ENCODE results near the gene C5orf46. TPM values are rescaled to one million over a fixed set of nuclear protein-coding genes. Genes with fewer than 3 reads are reported as not detected.

Gene C5orf46
- total RNA-seq, 6 experiments from 2014 or later = not detected

DNA sequence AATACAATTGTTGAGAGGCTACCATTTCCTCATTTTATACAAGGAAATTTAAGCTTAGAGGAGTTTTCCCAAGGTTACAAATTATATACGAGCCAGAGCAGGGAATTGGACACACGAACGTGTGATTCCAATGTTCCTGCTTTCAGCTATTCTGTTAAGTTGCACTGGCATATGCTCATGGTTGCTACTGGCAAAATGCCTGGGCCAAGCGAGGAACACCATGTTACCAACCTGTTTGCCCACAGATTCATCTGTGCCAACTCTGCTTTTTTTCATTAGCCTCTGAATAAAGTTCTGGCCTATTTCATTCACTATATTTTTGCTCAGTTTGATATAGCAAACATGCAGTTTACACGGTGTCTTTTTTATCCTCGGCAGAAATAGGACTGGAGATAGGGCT, 5.1 kb upstream of the C5orf46 start:
- Mint-ChIP-seq H3K9me3 (peaks cover 18% of the 10 kb centered on the region), H3K4me1 (ENCODE audit: low read depth) (no peaks in the 10 kb centered on the region), H3K4me3 (no peak overlapping the region), H3K27ac (no peak overlapping the region), H3K27me3 (ENCODE audit: insufficient read depth) (no peaks in the 10 kb centered on the region), H3K36me3 (ENCODE audit: low read depth) (peaks cover 5% of the 10 kb centered on the region; the same call in 1 of the 2 replicates)
- no peak for DNase-seq
- TF ChIP-seq, protein P1, sequence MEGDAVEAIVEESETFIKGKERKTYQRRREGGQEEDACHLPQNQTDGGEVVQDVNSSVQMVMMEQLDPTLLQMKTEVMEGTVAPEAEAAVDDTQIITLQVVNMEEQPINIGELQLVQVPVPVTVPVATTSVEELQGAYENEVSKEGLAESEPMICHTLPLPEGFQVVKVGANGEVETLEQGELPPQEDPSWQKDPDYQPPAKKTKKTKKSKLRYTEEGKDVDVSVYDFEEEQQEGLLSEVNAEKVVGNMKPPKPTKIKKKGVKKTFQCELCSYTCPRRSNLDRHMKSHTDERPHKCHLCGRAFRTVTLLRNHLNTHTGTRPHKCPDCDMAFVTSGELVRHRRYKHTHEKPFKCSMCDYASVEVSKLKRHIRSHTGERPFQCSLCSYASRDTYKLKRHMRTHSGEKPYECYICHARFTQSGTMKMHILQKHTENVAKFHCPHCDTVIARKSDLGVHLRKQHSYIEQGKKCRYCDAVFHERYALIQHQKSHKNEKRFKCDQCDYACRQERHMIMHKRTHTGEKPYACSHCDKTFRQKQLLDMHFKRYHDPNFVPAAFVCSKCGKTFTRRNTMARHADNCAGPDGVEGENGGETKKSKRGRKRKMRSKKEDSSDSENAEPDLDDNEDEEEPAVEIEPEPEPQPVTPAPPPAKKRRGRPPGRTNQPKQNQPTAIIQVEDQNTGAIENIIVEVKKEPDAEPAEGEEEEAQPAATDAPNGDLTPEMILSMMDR (IDR thresholded peaks at IDR 0.05) = no peak

DNA sequence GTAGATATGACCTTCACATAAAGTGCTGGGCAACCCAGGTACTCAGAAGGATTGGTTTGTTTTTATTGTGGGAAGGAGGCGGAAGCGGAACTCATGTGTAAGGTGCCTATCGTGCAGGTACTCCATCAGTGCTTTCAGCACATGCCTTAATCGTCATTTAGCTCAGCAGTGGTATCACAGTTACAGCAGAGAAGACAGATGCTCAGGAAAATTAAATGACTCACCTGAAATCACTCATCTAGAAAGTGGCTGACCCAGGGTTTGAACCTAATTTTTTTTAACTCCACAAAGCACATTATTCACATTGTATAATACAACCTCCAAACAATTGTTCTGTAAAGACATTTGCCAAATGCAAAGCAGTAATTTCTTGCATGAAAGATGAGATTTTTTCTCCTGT, 2.2 kb downstream of the C5orf46 start:
- H3K4me1 Mint-ChIP-seq (ENCODE audit: low read depth) = no peaks in the 10 kb centered on the region
- H3K27ac Mint-ChIP-seq = no peak overlapping the region
- TF ChIP-seq, protein P1 (IDR thresholded peaks at IDR 0.05) = no peak
- no peak overlapping the region for H3K4me3 Mint-ChIP-seq
- H3K27me3 Mint-ChIP-seq (ENCODE audit: insufficient read depth) = no peaks in the 10 kb centered on the region
- no peak for DNase-seq
- H3K9me3 Mint-ChIP-seq = peaks cover 18% of the 10 kb centered on the region
- peaks cover 5% of the 10 kb centered on the region; the same call in 1 of the 2 replicates for H3K36me3 Mint-ChIP-seq (ENCODE audit: low read depth)

DNA sequence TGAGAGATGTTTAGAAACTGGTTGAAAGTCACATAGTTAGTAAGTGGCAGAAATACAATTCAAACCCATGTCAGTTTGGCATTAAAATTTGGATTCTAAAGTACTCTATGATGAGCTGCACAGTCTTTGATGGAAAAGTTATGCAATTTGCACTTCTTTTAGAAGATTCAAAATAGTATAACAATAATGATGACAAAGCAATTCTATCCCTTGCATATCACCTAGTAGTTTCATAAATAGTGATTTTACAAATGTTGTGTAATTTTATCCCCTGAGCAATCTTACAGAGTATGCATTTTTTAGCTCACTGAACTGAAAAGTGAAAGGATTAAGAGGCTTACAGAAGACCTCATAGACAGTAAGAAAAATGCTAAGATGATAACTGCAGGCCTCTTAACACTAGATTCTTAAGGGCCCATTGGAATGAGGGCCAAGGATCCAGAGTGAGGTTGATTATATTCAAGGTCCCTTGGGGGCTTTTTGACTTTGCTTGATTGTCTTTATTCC, 3.7 kb downstream of the C5orf46 start:
- no peaks in the 10 kb centered on the region for H3K4me1 Mint-ChIP-seq (ENCODE audit: low read depth)
- H3K27ac Mint-ChIP-seq = no peak overlapping the region
- H3K9me3 Mint-ChIP-seq = peaks cover 12% of the 10 kb centered on the region
- TF ChIP-seq, protein P1 (IDR thresholded peaks at IDR 0.05) = no peak
- H3K27me3 Mint-ChIP-seq (ENCODE audit: insufficient read depth) = no peaks in the 10 kb centered on the region
- no peak overlapping the region for H3K4me3 Mint-ChIP-seq
- no peak for DNase-seq
- H3K36me3 Mint-ChIP-seq (ENCODE audit: low read depth) = no peaks in the 10 kb centered on the region

DNA sequence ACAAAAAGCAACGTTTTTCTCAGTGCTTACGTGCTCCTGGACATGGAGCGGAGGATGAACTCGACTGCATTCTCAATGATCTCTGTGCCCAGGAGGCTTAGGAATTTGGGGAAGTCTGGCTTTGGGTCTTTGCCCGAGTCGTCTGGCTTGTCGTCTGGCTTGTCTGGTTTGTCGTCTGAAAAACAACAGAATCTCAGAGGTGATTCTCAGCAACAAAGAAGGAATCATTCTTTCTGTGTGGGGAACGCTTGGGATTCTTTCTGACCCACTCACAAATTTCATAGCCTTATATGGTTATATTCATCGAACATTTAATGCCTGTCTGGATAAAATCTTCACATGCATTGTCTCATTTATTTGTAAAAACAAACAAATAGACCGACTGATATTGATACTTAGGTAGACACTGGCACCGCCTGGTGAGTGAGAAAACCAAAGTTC, 4.7 kb downstream of the C5orf46 start:
- TF ChIP-seq, protein P1 (IDR thresholded peaks at IDR 0.05) = no peak
- Mint-ChIP-seq H3K4me1 (ENCODE audit: low read depth) (no peaks in the 10 kb centered on the region), H3K4me3 (no peak overlapping the region), H3K9me3 (peaks cover 11% of the 10 kb centered on the region), H3K27ac (no peak overlapping the region), H3K27me3 (ENCODE audit: insufficient read depth) (no peaks in the 10 kb centered on the region), H3K36me3 (ENCODE audit: low read depth) (no peaks in the 10 kb centered on the region)
- DNase-seq = no peak

DNA sequence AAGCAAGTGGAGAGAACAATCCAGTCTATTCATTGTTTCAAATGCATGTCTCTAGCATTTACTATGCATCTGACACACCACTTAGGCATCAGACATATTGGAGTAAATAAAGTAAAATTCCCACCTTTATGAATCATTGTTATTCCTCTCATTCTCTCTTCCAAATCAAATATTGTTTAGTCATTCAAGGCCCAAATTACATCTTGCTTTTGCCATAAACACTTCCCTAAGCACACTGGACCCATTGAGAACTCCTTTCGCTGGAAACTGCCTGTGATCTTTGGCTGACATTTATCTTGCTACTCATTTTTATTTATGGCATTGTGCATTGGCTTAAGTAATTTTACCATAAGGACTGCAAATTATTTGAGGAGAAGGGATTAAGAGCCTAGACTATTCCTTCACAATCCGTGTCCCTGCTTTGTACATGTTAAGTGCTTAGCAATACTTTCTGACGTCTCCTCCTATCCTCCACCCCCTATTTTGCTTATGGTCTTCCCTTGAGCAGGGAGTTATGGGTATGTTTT, 7.4 kb downstream of the C5orf46 start:
- no peaks in the 10 kb centered on the region for H3K27me3 Mint-ChIP-seq (ENCODE audit: insufficient read depth)
- no peaks in the 10 kb centered on the region for H3K36me3 Mint-ChIP-seq (ENCODE audit: low read depth)
- H3K9me3 Mint-ChIP-seq = peaks cover 11% of the 10 kb centered on the region
- H3K4me1 Mint-ChIP-seq (ENCODE audit: low read depth) = no peaks in the 10 kb centered on the region
- H3K27ac Mint-ChIP-seq = no peak overlapping the region
- DNase-seq = no peak
- TF ChIP-seq, protein P1 (IDR thresholded peaks at IDR 0.05) = no peak
- no peak overlapping the region for H3K4me3 Mint-ChIP-seq
